Limb (tissue), 2 donors: ENCODE results near the gene GGTA1.

ENCODE experiments used
- DNase-seq, 2 donors: peaks; one replicate each; pipeline ENCODE4 v3.0.0-alpha.2; 2016; ENCODE audit errors: extremely low spot score in 2 of 2

GGTA1 gene

DNA sequence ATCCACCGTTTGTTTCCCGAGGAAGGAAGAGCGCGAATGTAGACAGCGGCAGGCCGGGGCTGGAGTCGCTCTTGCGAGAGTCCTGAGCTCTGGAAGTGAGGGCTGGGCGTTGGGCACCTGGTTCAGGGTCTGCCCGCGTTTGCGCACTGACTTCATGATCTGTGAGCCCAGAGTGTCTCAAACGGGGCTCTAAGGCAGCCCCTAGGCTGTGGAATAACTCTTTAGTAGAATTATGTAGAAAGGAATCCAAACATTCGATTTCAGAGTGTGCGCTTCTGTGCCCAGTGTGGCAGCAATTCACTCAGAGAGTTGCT, 478 bp upstream of the GGTA1 start:
- DNase-seq: no peak

GRCh38 chr9:121499177-121499426, 542 bp downstream of the GGTA1 start:
- no peak for DNase-seq

GRCh38 chr9:121498487-121499176, 1.0 kb downstream of the GGTA1 start:
- peak in 1 of 2 donors; percentile 46 for DNase-seq

GRCh38 chr9:121498150-121498486, 1.5 kb downstream of the GGTA1 start:
- DNase-seq: peak; percentile 67 to 89

DNA sequence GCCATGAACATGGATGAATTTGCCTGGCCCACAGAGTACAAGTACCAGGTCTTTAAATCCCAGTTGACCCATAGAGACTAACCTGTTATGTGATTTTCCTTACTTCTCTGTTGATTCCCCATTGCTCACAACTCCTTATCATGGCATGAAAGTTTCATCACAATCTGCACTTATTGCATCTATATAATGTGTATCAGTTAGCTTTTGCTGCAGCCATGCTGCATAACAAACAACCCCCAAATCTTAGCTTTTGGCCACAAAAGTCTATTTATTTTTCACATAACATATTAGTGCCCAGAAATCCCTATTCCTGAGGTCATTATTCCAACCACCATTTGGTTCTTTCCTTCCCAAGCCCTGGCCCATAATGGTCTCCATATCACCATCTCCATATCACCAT, 3.7 kb downstream of the GGTA1 start:
- DNase-seq: no peak

DNA sequence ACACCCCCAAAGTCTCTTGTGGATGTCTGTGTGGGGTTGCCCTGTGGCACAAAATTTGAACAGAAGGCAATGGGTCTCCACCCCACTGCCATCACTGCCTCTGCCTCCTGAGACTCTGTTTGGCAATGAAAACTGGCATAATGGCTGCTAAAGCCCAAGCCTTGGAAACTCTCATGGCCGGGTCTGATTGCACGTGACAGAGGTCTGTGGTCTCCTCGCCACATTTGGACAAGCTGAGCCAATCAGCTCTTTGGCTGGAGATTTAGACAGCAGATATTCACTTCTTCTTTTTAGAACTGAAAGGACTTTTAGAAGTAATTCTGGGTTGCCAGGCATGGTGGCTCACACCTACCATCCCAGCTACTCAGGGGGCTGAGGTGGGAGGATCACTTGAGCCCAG, 5.5 kb downstream of the GGTA1 start:
- DNase-seq: no peak

DNA sequence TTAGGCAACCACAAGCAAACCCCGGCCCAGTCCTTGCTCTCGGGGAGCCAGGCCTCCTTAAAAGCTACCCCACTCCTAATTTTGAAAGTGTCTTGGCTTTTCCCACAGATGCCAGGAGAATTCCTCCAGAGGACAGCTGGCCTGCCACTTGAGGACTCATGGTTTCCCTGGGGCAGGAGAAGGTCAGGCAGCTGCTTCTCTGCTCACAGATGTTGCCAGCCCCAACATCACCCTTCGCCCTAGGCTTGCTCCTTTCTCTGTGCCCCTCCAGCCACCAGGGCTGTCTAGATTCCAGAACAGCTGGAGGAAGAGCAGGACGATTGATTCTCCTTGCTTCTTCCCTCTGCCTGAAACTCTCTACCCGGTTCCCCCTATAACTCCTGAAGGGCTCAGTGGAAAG, 8.5 kb downstream of the GGTA1 start:
- no peak for DNase-seq

GRCh38 chr9:121489344-121489743, 10.3 kb downstream of the GGTA1 start:
- DNase-seq: no peak

GRCh38 chr9:121486043-121486442, 13.6 kb downstream of the GGTA1 start:
- DNase-seq: no peak

GRCh38 chr9:121485623-121486022, 14.0 kb downstream of the GGTA1 start:
- DNase-seq: no peak

- no peak for DNase-seq
Observed at GRCh38 chr9:121484651-121485446, 14.8 kb downstream of the GGTA1 start.

- DNase-seq: no peak
Observed at GRCh38 chr9:121483473-121484031, 16.1 kb downstream of the GGTA1 start.

DNA sequence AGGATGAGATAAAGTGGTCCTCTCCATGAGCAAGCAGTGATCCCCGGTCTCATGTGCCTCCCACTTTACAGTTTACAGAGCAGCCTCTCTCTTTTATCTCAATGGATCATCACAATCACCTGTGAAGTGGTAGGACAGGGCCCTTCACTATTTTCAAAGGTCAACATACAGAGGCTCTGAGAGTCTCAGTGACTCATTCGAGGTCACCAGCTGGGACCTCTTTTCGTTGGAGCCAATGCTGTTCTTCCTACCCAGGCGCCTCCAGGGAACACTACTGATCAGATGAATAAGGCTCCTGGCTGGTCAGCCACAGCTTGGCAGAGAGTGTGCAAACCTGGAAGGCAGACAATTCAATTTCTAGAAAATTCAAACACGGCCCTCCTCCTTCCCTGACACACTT, 16.6 kb downstream of the GGTA1 start:
- DNase-seq: no peak

DNA sequence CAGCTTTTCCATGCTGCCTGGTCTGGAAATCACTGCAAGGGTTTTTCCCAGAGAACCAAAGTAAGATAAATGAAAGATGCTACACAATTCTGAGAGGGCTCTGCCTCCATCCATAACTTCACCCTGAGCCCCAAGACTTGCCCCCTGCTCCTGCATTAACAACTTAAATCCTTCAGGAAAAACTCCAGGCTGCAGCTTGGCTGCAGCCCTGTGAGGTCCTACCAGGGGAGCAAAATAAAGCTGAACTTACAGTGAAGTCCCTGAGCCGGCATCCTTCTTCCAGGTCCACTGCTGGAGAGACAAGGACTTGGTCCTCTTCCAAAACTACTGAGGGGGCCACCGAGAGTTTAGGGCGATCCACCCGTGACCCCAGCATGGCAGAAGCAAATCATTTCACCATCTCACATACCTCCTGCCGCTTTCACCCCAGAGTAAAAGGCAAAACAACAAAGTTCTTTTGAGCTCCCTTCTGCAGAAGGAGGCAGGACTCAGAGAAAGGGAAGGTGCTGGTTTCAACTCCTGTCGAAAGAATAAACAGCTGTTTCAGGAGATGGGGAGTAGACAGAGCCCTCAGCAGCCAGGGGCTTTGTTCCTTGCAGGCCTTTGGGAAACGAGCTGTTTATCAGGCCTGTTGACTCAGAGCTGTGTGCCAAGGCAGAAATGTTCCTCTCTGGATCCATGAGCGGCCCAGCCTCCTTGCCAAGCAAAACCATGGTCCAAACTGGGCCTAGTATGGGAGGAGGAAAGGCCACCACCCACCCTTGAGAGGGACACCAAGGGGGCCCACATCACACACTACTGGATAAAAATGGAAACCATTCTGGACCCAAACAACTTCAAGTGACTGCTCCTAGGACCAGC, 20.6 kb downstream of the GGTA1 start:
- DNase-seq: no peak

GRCh38 chr9:121476156-121476555, 23.5 kb downstream of the GGTA1 start:
- DNase-seq: no peak

DNA sequence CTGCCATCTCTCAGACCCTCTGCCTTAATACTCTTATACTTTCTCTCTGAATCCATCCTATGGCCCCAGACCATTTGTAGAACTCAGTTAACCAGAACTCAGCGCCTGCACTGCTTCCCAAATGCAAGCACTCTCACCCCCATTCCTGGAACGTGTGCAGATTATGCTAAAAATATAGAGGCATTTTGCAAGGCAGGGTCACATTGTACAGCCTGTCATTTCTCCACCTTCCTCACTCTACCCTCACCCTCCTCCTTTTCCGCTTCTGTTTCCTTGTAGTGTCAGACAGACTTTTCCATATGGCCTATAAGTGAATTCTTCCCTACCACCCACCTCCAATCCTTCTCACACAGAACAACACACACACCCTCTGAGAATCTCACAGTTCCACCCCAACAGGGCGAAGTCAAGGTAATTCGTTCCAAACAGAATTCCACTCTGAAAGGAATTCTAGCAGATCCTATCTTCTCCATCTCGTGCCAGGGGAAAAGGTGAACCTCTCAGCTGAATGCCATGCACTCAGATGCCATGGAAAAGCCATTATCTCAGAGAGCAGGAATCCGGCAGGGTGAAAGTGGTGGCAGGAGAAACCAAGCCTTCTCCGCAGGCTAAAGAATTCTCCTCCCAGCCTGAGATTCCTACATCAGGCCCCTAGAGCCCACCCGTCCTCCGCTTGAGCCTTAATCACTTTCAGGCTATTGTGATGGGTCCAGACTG, 25.3 kb downstream of the GGTA1 start:
- no peak for DNase-seq

DNA sequence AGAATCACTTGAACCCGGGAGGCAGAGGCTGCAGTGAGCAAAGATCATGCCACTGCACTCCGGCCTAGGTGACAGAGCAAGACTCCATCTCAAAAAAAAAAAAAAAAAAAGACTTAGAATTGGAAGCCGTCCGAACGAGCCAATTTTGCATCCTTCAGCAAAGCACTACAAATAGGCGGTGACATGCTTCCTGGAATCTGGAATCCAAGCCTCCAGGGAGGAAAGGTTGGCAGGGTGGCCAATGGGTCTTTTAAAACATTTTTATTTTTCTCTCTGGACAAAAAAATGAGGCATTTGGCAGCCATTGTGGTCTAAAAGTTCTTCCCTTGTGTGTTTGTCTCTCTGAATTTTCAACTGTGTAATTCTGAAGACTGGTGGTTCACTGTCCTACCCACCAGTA, 26.4 kb downstream of the GGTA1 start:
- DNase-seq: no peak

- no peak for DNase-seq
Observed at GRCh38 chr9:121472446-121472845, 27.2 kb downstream of the GGTA1 start.

DNA sequence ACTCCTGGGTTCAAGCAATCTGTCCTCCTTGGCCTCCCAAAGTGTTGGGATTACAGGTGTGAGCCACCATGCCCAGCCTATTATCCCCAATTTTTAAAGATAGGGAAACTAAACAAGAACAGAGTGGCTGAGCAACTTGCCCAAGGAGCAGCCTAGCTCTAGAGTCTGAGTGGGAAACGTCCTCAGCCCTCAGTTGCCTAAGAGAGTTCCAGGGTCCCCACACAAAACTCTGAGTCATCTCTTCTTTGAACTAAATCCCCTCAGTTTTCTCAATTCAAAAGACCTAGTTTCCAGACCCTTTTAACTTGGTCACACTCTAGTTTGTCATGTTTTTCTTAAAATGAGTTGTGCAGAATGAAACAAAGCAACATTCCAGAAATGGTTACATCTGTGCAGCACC, 33.5 kb downstream of the GGTA1 start:
- DNase-seq: no peak

GRCh38 chr9:121464968-121465367, 34.7 kb downstream of the GGTA1 start:
- DNase-seq: no peak

DNA sequence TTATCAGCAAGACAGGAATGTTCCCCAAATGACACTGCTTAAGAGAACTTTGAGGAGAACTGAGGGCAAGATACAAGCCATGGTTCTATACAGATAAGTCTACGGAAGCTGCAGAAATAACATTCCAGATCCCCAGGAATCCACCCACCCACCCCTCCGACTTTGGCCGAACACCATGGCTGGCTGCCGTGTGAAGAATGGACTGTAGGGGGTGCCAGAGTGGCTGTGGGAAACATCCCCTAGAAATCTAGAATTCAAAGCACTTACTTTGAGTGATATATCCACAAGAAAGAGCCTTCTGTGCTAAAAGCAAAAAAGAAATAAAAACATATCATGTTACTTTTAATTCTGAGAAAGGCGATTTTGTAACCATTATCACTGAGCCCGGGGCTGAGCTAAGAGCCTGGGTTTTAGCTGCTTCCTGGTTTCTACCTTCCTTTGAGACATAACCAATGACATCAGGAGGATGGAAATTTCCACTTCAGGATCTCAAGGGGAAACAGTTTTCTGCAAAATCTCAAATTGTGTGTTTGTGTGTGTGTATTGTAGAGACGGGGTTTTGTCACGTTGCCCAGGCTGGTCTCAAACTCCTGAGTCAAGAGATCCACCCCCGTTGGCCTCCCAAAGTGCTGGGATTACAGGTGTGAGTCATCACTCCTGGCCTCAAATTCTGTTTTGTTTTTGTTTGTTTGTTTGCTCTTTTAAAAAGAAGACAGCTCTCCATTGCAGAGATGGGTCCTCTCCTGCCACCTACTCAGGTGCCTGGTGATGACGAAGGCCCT, 36.4 kb downstream of the GGTA1 start:
- DNase-seq: peak in 1 of 2 donors; percentile 47
